Stimulated activated CD4-positive, alpha-beta T cell treated with anti-CD3 and anti-CD28 coated beads, Interleukin-2, amount 100 ng/mL, for 24 hours (primary cell): ENCODE measurements around the gene ARL4A.

ENCODE experiments used
- DNase-seq, 2 donors: peaks; one replicate each; pipeline ENCODE4 v3.0.0-alpha.2; 2020

ARL4A gene

GRCh38 chr7:12703881-12704280 is 16.4 kb downstream of the ARL4A start:
- no peak for DNase-seq

- DNase-seq, result no peak
These were observed 18.4 kb downstream of the ARL4A start for GRCh38 chr7:12705878-12706277.

- no peak for DNase-seq
These were observed 19.6 kb downstream of the ARL4A start for GRCh38 chr7:12706900-12707536.

GRCh38 chr7:12708314-12708713 is 20.9 kb downstream of the ARL4A start:
- DNase-seq, result no peak

GRCh38 chr7:12709726-12710502 is 22.5 kb downstream of the ARL4A start:
- DNase-seq, result no peak

GRCh38 chr7:12711124-12711523 is 23.7 kb downstream of the ARL4A start:
- DNase-seq, result no peak

GRCh38 chr7:12712236-12712635 is 24.8 kb downstream of the ARL4A start:
- DNase-seq, result no peak

- no peak for DNase-seq
These were observed 26.4 kb downstream of the ARL4A start for GRCh38 chr7:12713625-12714378.

GRCh38 chr7:12714379-12714737 is 26.9 kb downstream of the ARL4A start:
- DNase-seq, result no peak

GRCh38 chr7:12715372-12716133 is 28.1 kb downstream of the ARL4A start:
- DNase-seq, result peak in 1 of 2 donors; percentile 26

GRCh38 chr7:12716134-12716681 is 28.8 kb downstream of the ARL4A start:
- DNase-seq, result no peak

- DNase-seq, result no peak
These were observed 29.3 kb downstream of the ARL4A start for GRCh38 chr7:12716722-12717121.

- DNase-seq, result no peak
These were observed 31.9 kb downstream of the ARL4A start for GRCh38 chr7:12719141-12719919.

- no peak for DNase-seq
These were observed 32.8 kb downstream of the ARL4A start for GRCh38 chr7:12719981-12720865.

GRCh38 chr7:12721286-12721830 is 33.9 kb downstream of the ARL4A start:
- DNase-seq, result no peak

- DNase-seq, result no peak
These were observed 34.7 kb downstream of the ARL4A start for GRCh38 chr7:12722136-12722535.

GRCh38 chr7:12722636-12723605 is 35.5 kb downstream of the ARL4A start:
- no peak for DNase-seq

- no peak for DNase-seq
These were observed 38.3 kb downstream of the ARL4A start for GRCh38 chr7:12725575-12726316.

GRCh38 chr7:12726908-12727307 is 39.5 kb downstream of the ARL4A start:
- no peak for DNase-seq
